SU-DHL-6 (cell line): Measurements from ENCODE around the gene ZNFX1.

Experiments
- CTCF ChIP-seq: fragments of 200-600 bp; sonication (generic); IDR thresholded peaks from one replicate; pipeline ENCODE4 v1.5.1; 2017; ENCODE audit warnings: antibody characterized with exemption, mild to moderate bottlenecking, low read length, moderate library complexity; ENCODE audit not compliant: insufficient read depth, poor library complexity, severe bottlenecking
- EZH2phosphoT487 ChIP-seq: fragments of 200-600 bp; sonication (generic), shearing (Covaris generic); conservative IDR thresholded peaks from 2 replicates; pipeline ENCODE4 v1.6.1; 2018; ENCODE audit warnings: mild to moderate bottlenecking, antibody characterized with exemption, low read length, moderate library complexity, mixed read lengths

- no peak for TF ChIP-seq CTCF
- no peak for TF ChIP-seq EZH2phosphoT487
Observed at GRCh38 chr20:49219091-49219923, 58.5 kb downstream of the ZNFX1 start, which contains the start of gene DDX27.
